Ovary (tissue), 3 donors: ENCODE data around the gene KREMEN1.

Source experiments
- CTCF ChIP-seq, 3 donors: fragments of 450-650 bp in 2 of 3; fragments of 200-600 bp in 1 of 3; IDR thresholded peaks; one replicate each; pipeline versions ENCODE4 v1.5.1 to v1.8.0; 2016 to 2022; ENCODE audit warnings: antibody characterized with exemption in 3 of 3, mild to moderate bottlenecking in 1 of 3
- POLR2A ChIP-seq: fragments of 450-650 bp; IDR thresholded peaks from one replicate; pipeline ENCODE4 v1.6.1; 2017; ENCODE audit warnings: antibody characterized with exemption, mild to moderate bottlenecking, moderate library complexity
- donor health status: DM: no; HTN: no; CAD: no.

DNA sequence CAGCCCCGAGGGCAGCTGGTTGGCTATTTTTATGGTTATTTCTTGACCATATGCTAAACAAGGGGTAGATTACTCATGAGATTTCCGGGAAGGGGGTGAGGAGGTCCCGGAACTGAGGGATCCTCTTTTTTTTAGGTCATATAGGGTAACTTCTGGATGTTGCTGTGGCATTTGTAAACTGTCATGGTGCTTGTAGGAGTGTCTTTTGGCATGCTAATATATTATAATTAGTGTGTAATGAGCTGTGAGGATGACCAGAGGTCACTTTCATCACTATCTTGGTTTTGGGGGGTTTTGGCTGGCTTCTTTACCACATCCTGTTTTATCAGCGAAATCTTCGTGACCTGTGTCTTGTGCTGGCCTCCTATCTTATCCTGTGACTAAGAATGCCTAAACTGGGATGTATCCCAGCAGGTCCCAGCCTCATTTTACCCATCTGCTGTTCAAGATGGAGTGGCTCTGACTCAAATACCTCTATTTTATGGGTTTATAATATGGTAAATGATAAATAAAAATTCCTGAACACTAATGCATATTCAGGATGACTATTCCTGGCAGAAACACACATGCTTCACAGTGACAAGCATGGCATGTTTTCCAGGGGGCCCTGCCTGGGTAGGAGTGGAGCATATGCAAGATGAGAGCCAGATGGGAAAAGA is 11.2 kb downstream of the KREMEN1 start:
- TF ChIP-seq CTCF (IDR thresholded peaks at IDR 0.05) = no peak
- no peak for TF ChIP-seq POLR2A
